CD4-positive, alpha-beta T cell treated with Interleukin-12 subunit alpha and Interleukin-12 subunit beta, for 1 hour (primary cell): ENCODE results near the gene RPL13.
A peak's percentile ranks its signal among the peaks of the same experiment; 100 is the strongest.

Experiments used
- DNase-seq: peaks from one replicate; pipeline ENCODE4 v3.0.0-alpha.2; 2020

The RPL13 gene

DNA sequence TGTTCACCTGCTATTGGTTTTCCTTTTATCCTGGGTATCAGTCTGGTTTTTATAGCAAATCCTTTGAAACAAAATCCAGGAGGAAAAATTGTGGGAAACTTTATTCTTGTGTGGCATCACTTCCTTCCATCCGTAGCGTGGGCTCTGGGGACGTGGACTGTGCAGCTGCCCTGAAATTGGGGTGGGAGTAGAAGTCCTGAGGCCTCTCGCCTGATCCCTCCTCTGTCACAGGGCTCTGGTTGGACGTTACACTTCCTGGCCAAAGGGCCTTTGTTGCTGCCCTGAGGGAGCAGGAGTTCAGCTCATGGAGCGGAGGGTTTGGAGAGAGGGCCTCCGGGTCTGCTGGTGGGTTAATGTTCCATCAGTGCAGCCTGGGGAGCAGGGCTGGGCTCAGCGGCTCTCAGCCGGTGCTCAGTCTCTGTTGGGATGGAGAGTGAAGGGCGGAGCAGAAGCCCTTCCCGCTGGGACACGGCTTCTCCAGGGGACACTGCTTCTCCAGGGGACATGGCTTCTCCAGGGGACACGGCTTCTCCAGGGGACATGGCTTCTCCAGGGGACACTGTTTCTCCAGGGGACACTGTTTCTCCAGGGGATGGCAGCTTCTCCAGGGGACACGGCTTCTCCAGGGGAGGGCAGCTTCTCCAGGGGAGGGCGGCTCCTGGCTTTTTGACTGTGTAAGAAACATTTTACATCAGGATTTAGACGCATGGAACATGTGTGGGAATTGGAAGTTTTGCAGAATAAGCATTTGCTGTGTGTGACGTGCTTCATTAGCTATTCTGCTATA is 15.2 kb upstream of the RPL13 start:
- DNase-seq, result no peak

DNA sequence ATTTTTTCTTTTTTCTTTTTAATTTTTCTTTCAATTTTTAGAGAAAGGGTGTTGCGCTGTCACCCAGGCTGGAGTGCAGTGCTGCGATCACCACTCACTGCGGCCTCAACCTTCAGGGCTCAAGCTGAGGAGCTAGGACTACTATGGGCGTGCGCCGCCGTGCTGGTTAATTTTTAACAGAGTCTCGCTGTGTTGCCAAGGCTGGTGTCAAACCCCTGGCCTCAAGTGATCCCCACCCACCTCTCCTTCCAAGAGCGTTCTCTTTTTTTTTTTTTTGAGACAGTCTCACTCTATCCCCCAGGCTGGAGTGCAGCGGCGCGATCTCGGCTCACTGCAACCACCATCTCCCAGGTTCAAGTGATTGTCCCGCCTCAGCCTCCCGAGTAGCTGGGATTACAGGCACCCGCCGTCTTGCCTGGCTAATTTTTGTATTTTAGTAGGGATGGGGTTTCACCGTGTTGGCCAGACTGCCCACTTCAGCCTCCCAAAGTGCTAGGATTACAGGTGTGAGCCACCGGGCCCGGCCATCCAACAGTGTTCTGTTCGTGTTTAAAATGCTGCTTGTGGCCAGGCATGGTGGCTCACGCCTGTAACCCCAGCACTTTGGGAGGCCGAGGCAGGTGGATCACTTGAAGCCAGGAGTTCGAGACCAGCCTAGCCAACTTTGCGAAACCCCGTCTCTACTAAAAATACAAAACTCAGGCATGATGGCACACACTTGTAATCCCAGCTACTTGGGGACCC is 14.5 kb upstream of the RPL13 start:
- DNase-seq, result no peak

DNA sequence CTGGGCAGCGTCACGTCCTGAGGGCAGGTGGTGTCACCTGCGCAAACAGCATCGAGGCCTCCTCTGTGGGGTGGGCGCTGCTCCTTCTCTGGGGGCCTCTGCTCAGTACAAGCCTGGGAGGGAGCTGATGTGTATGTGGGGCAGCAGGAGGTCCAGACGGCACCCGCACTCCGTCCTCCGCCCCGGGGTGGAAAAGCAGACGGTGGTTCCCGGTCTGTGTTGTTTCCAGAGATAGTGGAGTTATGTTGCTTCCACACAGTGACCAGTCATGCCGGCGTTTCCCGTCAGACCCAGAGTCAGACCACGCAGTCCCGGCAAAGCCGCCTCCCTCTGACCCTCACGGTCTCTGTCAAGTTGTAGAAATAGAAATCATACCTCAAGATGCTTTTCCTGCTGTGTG is 13.7 kb upstream of the RPL13 start:
- no peak for DNase-seq

DNA sequence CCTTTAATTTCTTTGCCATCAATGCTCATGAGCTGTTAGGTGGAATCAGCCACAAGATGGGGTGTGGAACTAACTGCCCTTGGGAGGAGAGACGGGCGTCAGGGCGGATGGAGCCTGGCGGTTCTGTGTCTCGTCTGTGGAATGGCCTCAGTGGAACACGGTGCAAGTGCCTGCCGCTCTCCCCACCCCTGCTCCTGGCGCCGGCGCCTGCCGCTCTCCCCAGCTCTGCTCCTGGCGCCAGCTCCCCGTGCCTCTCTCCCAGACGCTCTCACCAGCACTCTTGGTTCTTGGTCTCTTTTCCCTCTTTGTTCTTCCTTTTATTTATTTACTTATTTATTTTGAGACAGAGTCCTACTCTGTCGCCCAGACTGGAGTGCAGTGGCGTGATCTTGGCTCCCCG is 13.2 kb upstream of the RPL13 start:
- no peak for DNase-seq

DNA sequence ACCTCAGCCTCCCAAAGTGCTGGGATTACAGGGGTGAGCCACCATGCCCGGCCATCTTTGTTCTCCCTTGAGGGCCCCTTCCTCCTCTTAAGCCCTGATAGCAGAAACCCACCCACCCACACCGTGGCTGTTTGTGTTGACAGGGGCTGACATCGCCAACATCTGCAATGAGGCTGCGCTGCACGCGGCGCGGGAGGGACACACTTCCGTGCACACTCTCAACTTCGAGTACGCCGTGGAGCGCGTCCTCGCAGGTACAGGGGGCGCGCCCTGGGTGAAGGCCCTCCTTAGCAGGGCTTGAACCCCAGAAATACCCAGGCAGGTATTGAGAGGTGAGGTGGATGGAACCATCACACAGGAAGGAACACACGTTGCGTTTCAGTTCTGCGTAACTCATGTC is 12.6 kb upstream of the RPL13 start:
- no peak for DNase-seq

DNA sequence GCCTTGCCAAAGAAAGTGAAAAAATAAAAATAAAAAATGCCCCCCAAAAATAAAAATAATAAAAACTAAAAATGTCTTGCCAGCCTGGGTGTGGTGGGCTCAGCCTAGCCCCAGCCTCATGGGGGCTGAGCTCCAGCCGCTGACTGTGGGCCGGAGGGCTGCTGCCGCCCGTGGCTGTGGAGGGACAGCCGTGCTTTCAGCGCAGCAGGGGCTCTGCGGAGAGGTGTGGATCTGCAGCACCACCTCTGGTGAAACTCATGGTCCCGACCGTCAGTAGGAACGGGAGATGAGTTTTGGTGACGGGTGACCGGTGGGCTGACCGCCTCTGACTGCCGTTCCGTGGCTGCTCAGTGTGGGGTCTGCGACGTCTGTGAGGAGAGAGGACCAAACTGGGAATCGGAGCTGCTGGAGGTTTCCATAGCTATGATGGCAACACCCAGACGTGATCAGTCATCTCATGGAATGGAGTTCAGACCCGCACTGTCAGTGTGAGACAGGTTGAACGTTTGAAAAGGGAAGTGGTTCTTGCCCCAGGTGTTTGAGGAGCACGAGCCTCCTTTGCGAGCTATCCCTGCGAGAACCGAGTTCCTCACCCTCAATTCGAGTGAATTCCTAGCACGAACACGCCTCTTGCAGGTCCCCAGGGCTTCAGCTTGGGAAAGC is 12.0 kb upstream of the RPL13 start:
- no peak for DNase-seq

DNA sequence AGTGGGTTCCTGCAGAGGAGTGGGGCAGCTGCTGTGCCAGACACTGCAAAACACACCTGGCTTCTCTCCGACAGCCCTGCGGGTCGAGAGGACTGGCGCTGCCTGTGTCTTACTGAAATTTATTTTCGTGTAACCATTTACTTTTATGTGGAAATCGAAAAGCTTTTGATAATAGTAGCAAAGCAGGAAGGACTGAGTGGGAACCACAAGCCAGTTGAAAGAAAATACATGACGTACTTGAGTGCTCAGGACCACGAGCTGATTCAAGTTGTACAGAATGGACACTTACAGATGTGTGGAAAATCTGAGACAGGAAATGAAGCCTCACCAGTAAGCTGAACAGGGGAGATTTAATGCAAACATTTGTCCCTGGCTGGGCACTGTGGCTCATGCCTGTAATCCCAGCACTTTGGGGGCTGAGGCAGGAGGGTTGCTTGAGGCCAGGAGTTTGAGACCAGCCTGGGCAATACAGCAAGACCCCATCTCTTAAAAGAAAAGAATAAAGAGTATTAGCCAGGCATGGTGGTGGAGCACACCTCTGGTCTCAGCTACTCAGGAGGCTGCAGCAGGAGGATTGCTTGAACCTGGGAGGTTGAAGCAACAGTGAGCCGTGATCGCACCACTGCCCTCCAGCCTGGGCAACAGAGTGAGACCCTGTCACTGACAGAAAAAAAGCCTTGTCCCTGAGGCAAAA is 11.3 kb upstream of the RPL13 start:
- peak; percentile 26 for DNase-seq

DNA sequence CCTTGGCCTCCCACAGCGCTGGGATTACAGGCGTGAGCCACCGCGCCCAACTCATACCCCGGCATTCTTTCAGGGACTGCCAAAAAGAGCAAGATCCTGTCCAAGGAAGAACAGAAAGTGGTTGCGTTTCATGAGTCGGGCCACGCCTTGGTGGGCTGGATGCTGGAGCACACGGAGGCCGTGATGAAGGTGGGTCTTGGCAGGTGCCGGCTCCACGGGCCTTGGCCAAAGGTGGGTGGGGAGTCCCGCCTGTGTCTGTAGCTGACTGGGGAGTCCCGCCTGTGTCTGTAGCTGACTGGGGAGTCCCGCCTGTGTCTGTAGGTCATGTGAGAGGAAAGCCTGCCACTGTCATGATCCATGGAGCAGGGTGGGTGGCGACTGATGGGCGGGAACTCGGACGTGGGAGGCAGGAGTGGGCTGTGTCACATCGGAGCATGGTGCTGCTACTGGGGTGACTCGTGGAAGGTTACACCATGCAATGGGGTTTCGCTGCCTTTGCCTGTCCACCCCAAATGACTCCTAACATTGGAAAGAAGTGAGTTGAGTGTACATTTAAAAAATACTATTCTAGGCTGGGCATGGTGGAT is 10.0 kb upstream of the RPL13 start:
- DNase-seq, result no peak

DNA sequence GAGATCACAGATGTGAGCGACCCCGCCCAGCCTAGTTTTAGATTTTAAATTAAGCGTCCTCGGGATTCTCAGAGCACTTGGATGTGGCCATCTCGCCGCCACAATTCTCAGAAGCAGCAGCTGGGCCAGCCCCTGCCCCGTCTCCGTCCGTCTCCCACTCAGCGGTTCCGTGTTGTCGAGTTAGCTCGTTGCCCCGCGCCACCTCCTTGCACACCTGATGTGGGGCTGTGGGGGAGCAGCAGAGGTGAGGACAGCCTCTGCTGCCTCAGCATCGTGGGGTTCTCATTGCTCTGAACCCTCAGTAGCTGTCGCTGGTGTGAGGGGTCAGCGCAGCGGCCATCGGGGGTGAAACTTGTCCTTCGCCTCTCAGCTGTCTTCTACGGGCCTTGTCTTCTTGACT is 8.2 kb upstream of the RPL13 start:
- DNase-seq, result no peak

DNA sequence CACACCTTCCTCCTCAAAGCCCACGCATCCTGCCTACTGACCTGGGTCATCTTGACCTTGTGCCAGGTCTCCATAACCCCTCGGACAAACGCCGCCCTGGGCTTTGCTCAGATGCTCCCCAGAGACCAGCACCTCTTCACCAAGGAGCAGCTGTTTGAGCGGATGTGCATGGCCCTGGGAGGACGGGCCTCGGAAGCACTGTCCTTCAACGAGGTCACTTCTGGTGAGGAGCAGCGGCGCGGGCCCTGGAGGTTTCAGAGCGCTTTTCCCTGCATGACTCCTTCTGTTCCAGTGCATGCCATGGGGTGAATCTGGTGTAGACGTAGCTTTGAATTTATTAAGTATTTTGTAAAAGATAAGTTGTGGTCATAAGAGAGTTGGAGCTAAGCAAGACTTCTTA is 7.6 kb upstream of the RPL13 start:
- no peak for DNase-seq

DNA sequence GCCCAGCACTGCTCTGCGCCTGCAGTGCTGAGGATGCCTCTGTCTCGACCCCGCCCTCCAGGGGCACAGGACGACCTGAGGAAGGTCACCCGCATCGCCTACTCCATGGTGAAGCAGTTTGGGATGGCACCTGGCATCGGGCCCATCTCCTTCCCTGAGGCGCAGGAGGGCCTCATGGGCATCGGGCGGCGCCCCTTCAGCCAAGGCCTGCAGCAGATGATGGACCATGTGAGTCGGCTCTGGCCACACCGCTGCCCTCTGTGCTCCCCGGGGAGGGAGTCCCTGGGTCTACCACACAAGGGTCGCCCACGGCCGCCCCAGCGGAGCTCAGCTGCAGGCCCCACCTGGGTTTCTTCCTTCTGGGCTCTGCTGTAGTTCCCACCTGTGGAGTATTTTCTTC is 6.7 kb upstream of the RPL13 start:
- no peak for DNase-seq

DNA sequence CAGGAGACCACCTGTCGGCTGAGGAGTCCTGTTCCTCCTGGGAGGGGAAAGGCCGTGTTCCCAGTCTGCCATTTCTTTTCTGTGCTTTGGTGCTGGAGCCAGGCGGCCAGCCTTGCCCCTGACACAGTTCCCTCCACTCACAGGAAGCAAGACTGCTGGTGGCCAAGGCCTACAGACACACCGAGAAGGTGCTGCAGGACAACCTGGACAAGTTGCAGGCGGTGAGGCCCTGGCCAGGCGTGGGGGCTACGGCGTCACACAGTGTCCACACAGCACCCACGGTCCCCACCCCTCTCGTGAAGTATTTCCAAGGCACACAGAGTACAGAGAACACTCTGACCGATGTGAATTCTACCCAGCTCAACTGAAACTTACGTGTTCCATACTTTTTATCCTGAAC is 6.1 kb upstream of the RPL13 start:
- DNase-seq, result no peak

DNA sequence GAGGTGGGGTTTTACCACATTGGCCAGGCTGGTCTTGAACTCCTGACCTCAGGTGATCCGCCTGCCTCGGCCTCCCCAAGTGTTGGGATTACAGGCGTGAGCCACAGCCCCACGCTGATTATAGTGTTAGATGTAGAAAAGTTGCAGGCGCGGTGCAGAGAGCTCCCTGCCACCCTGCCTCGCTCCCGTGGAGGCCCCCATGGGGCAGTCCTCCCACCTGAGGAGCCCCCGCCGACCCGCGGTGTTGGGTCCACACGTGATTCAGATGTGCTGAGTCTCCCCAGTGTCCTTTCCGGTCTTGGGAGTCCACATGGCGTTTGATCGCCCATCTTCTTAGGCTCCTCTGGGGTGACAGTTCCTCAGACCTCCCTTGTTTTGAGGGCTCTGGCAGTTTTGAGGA is 5.2 kb upstream of the RPL13 start:
- DNase-seq, result no peak

DNA sequence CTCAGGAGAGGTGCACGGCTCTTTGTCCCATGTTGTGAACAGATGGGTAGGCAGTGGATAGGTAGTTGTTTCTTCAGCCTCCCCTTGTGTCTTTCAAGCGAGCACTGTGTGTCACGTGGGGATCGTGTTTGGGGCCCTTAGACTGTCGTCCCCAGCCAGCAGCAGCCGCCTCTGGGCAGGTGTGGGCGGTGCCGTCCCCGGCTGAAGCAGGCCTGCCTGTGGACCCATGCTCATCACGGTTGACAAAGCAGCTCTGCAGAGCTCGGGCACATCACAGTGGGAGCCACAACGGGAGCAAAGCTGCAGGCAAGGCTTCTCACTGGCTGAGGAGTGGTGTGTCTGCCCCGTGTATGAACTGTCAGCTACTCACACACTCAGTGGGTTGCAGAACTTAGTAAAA is 4.7 kb upstream of the RPL13 start:
- DNase-seq, result no peak

DNA sequence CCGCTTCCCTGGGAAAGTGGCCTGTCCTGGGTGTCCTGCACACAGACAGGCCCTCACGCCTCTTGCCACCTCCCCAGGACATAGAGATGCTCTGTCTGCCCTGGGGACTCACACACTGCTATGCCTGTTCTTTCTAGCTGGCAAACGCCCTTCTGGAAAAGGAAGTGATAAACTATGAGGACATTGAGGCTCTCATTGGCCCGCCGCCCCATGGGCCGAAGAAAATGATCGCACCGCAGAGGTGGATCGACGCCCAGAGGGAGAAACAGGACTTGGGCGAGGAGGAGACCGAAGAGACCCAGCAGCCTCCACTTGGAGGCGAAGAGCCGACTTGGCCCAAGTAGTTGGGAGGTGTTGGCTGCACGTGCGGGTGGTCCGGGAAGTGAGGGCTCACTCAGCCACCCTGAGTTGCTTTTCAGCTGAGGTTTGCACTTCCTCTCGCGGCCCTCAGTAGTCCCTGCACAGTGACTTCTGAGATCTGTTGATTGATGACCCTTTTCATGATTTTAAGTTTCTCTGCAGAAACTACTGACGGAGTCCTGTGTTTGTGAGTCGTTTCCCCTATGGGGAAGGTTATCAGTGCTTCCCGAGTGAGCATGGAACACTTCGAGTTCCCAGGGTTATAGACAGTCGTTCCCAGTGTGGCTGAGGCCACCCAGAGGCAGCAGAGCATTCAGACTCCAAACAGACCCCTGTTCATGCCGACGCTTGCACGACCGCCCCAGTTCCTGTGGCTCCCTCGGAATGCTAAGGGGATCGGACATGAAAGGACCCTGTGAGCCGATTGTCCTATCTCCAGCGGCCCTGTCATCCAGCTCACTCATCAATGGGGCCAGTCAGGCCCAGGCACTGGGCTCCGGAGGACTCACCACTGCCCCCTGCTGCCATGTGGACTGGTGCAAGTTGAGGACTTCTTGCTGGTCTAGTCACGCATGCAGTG is 3.5 kb upstream of the RPL13 start:
- DNase-seq, result peak; percentile 82

DNA sequence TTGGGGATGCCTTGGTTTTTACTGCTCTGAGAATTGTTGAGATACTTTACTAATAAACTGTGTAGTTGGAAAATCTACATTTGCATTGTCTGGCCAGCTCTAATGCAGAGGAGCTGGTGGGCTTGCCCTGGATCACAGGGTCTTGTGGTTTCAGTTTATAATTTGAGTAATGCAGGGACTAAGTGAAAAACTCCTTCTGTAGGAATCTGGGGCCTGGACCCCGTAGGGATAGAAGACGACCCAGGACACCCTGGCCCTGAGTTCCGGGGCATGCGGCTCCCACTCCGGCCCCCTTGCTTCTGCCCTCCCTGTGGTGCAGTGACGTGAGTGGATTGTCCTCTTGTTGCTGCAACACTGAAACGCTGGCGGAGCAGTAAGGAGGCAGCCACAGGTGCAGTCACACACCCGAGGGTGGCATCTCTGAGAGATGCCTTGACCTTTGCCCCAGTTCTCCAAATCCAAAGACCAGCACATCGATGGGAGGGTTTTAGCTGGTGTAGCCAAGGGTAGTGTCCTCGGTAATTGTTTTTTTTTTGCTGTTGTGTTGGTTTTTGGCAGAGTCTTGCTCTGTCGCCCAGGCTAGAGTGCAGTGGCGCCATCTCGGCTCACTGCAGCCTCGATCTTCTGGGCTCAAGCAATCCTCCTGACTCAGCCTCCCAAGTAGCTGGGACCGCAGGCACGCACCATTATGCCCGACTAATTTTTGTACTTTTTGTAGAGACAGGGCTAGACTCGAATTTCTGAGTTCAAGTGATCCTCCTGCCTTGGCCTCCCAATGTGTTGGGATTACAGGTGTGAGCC is 2.6 kb upstream of the RPL13 start:
- no peak for DNase-seq

DNA sequence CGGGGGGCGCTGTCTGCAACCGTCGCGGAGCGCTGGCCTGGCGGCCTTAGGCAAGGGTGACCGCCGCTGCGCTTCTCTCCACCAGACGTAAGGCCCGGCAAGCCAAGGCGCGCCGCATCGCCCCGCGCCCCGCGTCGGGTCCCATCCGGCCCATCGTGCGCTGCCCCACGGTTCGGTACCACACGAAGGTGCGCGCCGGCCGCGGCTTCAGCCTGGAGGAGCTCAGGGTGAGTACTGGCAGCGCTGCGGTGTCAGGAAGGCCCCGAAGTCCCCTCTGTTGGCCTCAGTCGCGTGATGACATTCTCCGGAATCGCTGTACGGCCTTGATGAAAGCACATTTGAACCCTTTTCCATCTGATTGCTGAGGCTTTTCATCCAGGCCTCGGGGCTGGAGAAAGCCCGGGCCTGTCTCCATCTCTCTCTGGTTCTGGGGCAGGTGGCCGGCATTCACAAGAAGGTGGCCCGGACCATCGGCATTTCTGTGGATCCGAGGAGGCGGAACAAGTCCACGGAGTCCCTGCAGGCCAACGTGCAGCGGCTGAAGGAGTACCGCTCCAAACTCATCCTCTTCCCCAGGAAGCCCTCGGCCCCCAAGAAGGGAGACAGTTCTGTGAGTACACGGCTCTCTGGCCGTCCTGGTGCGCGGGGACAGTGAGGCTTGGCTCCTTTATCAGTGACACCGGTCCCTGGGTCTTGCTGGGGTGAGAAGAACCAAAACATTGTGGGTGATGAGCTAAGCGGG is 831 bp downstream of the RPL13 start:
- peak; percentile 10 for DNase-seq

DNA sequence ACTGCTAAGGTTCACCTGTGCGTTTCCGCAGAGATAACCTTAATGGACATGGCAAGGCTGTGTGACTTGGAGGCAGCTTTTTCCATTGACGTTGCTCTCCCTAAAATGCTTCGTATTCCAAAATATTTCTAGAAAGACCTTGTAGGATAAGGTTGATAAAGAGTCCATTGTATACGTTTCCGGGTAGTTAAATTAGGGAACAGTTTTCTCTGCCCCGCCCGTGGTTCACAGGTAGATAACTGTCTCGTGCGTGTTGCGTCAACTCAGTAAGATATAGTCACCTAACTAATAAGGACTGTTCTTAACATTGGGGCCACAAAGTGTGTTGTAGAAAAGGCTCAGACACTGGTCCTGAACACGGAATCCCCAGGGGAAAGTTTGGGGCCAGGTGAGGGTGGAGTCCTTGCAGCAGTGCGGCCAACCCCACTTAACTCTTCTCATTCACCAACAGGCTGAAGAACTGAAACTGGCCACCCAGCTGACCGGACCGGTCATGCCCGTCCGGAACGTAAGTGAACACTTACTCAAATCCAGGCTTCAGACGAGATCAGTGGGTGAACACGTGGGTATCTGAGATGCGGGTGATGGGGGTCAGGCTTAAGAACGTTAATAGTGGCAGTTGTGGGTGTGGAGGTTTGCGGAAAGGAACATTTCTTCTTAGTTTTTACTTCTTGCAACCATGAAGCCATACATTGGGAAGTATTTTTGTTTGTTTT is 1.6 kb downstream of the RPL13 start:
- peak; percentile 16 for DNase-seq

DNA sequence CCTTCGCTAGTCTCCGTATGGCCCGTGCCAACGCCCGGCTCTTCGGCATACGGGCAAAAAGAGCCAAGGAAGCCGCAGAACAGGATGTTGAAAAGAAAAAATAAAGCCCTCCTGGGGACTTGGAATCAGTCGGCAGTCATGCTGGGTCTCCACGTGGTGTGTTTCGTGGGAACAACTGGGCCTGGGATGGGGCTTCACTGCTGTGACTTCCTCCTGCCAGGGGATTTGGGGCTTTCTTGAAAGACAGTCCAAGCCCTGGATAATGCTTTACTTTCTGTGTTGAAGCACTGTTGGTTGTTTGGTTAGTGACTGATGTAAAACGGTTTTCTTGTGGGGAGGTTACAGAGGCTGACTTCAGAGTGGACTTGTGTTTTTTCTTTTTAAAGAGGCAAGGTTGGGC is 2.5 kb downstream of the RPL13 start:
- DNase-seq, result no peak
